Ovary (tissue), 9 donors: ENCODE results near the gene ZMYND8. TPM values are rescaled to one million over a fixed set of nuclear protein-coding genes. Genes with fewer than 3 reads are reported as not detected.
A peak's percentile ranks its signal among the peaks of the same experiment; 100 is the strongest.

ENCODE experiments used
- DNase-seq, 5 donors: peaks; one replicate each; pipeline ENCODE4 v3.0.0-alpha.2; 2019 to 2020
- H3K27ac ChIP-seq, 2 donors: fragments of 200-600 bp; one replicate each; pipeline versions ENCODE4 v1.5.1 to v1.8.0; 2019 to 2022
- H3K27me3 ChIP-seq: fragments of 200-600 bp; one replicate; pipeline ENCODE4 v1.8.0; 2022
- H3K36me3 ChIP-seq: fragments of 200-600 bp; sonication (generic); one replicate; pipeline ENCODE4 v1.5.1; 2019
- H3K4me1 ChIP-seq: one replicate; pipeline ENCODE4 v1.8.1; 2013; ENCODE audit warnings: mild to moderate bottlenecking, moderate library complexity; ENCODE audit not compliant: insufficient read depth
- H3K4me3 ChIP-seq: fragments of 200-600 bp; sonication (generic); one replicate; pipeline ENCODE4 v1.5.1; 2017
- H3K9me3 ChIP-seq, 2 donors: fragments of 200-600 bp in 1 of 2; sonication (generic) in 1 of 2; one replicate each; pipeline versions ENCODE4 v1.5.1 to v1.8.1; 2013 to 2019; ENCODE audit warnings: mild to moderate bottlenecking in 1 of 2, moderate library complexity in 1 of 2
- CTCF ChIP-seq, 3 donors: fragments of 450-650 bp in 2 of 3; fragments of 200-600 bp in 1 of 3; IDR thresholded peaks; one replicate each; pipeline versions ENCODE4 v1.5.1 to v1.8.0; 2016 to 2022; ENCODE audit warnings: antibody characterized with exemption in 3 of 3, mild to moderate bottlenecking in 1 of 3
- EP300 ChIP-seq: sonication (generic); formaldehyde crosslinking; IDR thresholded peaks from one replicate; pipeline ENCODE4 v1.6.1; 2017; ENCODE audit warnings: antibody characterized with exemption
- POLR2A ChIP-seq: fragments of 450-650 bp; IDR thresholded peaks from one replicate; pipeline ENCODE4 v1.6.1; 2017; ENCODE audit warnings: antibody characterized with exemption, mild to moderate bottlenecking, moderate library complexity
- WGBS, 3 donors: extraction: QIAGEN DNeasy Blood & Tissue Kit in 1 of 3; methylation state at CpG; one replicate each; pipeline versions ENCODE4 v1.1.5 to v1.1.7; 2013 to 2017; 5-methylcytosine and 5-hydroxymethylcytosine counted together
- intact Hi-C, 4 donors: fragments of 100-400 bp; cut with DNase I; formaldehyde crosslinking; loops; one replicate each; pipeline versions ENCODE4 v1.11.0 to v1.15.1; 2022 to 2023
- polyA plus RNA-seq, 2 donors: library from polyadenylated mRNA; stranded (reverse); fragments of 200-250 nt in 1 of 2; fragments of 350-450 nt in 1 of 2; fragmentation: Illumina TruSeq in 1 of 2; extraction: RNeasy Lipid Tissue Mini Kit (QIAGEN cat#74804) in 1 of 2; gene quantifications; one replicate each; pipeline ENCODE4 v1.2.3, GENCODE V29; 2013 to 2014
- total RNA-seq, 7 donors: library from RNA; depleted of rRNA in 2 of 7; stranded (reverse); fragments of >200 nt in 2 of 7; fragmentation: NEBNext Ultra II Directional in 3 of 7; extraction: Animal tissue kit (Norgen Biotek cat#: 25700) in 3 of 7; gene quantifications; one replicate each; pipeline versions ENCODE4 v1.1.0 to v1.2.4, GENCODE V29; 2016 to 2023
- donor health status: DM: no; HTN: no; CAD: no; lungs with moderate emphysema.
- donor health status: DM: no; HTN: no; CAD: no.
- donor health status: Bipolar disorder and iron deficiency.
- donor health status: DM: yes; HTN: yes; CAD: no.
- donor health status: DM: no; HTN: no; CAD: no.
- donor health status: DM: yes; HTN: yes; CAD: no.

The ZMYND8 gene
- total and polyA plus RNA-seq, 9 donors, result 8.3 to 40.7 (median 30.5) TPM

- TF ChIP-seq CTCF (IDR thresholded peaks at IDR 0.05), result no peak
- TF ChIP-seq POLR2A, result no peak
- TF ChIP-seq EP300, result no peak
- no peaks in the 10 kb centered on the region for H3K36me3 ChIP-seq
- H3K27ac ChIP-seq, result peak overlapping the region; percentile 52 to 95
- intact Hi-C loops, result no loop called here
- no peak overlapping the region for H3K4me3 ChIP-seq
- no peak for DNase-seq
- 34 to 48% (median 44%) methylated on average over 8 of the region's 8 CpGs for WGBS, 3 donors
- no peaks in the 10 kb centered on the region for H3K27me3 ChIP-seq
- H3K9me3 ChIP-seq, result no peaks in the 10 kb centered on the region
- H3K4me1 ChIP-seq, result peaks cover 24% of the 10 kb centered on the region
These were observed 7.9 kb downstream of the ZMYND8 start for GRCh38 chr20:47348539-47349142.

DNA sequence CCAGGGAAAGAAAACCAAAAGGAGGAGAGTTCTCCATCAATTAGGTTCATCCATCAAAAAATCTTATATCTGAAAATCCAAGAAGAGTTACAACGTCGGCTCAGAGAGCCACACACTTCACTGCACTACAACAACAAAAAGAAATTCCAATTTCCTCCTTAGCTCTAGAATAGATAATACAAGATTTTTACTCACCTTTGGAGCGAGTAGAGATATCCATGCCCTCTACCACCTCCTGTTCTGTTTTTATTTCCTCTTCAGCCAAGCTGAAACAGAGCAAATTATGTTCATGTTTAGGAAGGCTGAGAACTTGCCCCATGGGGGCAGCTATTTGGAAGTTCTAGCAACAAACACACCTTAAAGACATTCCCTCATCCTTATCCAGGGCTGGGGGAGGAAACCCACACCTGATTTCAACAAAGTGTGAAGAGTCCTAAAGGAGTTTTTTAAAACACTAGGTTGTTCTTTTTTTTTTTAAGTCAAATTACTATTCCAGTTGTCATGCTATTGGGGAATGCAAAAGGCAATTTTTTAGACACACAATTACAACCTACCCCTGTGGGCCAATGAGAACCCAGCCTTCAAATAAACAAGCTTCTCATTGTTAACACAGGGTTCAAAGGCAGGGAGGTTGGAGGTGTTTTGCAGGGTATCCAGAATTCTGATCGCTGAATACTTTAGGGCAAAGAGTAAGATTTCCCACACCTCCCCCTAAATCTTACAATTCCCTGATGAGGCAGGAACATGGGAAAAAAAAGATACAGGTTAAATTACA lies 8.7 kb downstream of the ZMYND8 start:
- Histone ChIP-seq H3K9me3 (no peaks in the 10 kb centered on the region), H3K36me3 (no peaks in the 10 kb centered on the region), H3K27ac (peak overlapping the region; percentile 52 to 95), H3K4me1 (peaks cover 24% of the 10 kb centered on the region), H3K27me3 (no peaks in the 10 kb centered on the region), H3K4me3 (no peak overlapping the region)
- no peak for DNase-seq
- WGBS, 3 donors, result 60 to 73% (median 68%) methylated on average over 4 of the region's 4 CpGs
- intact Hi-C loops, result no loop called here
- TF ChIP-seq POLR2A (no peak), CTCF (IDR thresholded peaks at IDR 0.05) (no peak), EP300 (no peak)

- Histone ChIP-seq H3K4me1 (peaks cover 21% of the 10 kb centered on the region), H3K9me3 (no peaks in the 10 kb centered on the region), H3K27ac (no peak overlapping the region), H3K27me3 (no peaks in the 10 kb centered on the region), H3K4me3 (no peak overlapping the region), H3K36me3 (no peaks in the 10 kb centered on the region)
- intact Hi-C loops, result no loop called here
- 91 to 93% (median 92%) methylated on average over 3 of the region's 3 CpGs for WGBS, 3 donors
- TF ChIP-seq POLR2A (no peak), CTCF (IDR thresholded peaks at IDR 0.05) (no peak), EP300 (no peak)
- DNase-seq, result no peak
These were observed 10.3 kb downstream of the ZMYND8 start for GRCh38 chr20:47346172-47346571.

- intact Hi-C loops, result no loop called here
- H3K36me3 ChIP-seq, result no peaks in the 10 kb centered on the region
These were observed 11.3 kb downstream of the ZMYND8 start for GRCh38 chr20:47345214-47345613.

More at GRCh38 chr20:47345214-47345613, 11.3 kb downstream of the ZMYND8 start:
- no peak overlapping the region for H3K4me3 ChIP-seq
- H3K9me3 ChIP-seq, result no peaks in the 10 kb centered on the region
- no peaks in the 10 kb centered on the region for H3K27me3 ChIP-seq
- no peak for DNase-seq
- no peak for TF ChIP-seq POLR2A
- no peak for TF ChIP-seq EP300
- no peak for TF ChIP-seq CTCF (IDR thresholded peaks at IDR 0.05)
- H3K27ac ChIP-seq, result no peak overlapping the region
- peaks cover 17% of the 10 kb centered on the region for H3K4me1 ChIP-seq
- 97 to 98% (median 97%) methylated on average over 7 of the region's 7 CpGs for WGBS, 3 donors
